ENCODE data around the gene FOXI1.

DNA sequence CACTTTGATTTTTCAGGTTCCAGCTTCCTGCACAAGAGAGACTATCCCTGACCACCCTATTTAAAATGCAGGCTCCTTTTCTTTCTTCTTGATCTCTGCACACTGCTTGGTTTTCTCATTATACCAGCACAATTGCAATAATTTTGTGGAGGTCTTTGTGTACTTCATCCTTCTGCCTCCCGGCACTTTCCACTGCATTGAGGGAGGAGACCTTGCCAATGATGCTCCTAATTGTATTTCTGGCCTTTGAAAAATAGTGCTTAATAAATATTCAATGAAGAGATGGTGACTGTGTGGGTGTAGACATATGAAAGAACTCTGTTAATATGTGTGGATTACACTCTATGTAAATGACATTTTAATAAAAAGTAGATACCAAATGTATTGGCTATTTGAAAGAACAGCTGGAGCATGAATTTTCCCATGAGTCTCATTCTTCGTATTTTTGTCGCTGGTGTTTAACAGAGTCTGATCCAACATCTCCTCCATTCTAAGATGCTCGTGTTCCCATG lies 42.1 kb downstream of the FOXI1 start:
- TF ChIP-seq, protein P1, sequence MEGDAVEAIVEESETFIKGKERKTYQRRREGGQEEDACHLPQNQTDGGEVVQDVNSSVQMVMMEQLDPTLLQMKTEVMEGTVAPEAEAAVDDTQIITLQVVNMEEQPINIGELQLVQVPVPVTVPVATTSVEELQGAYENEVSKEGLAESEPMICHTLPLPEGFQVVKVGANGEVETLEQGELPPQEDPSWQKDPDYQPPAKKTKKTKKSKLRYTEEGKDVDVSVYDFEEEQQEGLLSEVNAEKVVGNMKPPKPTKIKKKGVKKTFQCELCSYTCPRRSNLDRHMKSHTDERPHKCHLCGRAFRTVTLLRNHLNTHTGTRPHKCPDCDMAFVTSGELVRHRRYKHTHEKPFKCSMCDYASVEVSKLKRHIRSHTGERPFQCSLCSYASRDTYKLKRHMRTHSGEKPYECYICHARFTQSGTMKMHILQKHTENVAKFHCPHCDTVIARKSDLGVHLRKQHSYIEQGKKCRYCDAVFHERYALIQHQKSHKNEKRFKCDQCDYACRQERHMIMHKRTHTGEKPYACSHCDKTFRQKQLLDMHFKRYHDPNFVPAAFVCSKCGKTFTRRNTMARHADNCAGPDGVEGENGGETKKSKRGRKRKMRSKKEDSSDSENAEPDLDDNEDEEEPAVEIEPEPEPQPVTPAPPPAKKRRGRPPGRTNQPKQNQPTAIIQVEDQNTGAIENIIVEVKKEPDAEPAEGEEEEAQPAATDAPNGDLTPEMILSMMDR (conservative IDR thresholded peaks at IDR 0.05), result no peak
- no peak for TF ChIP-seq EZH2 (IDR thresholded peaks at IDR 0.05; ENCODE audit: low read depth)
